HG02885 (cell line): ENCODE measurements around the gene PLA2G6.
A peak's percentile ranks its signal among the peaks of the same experiment; 100 is the strongest.

ENCODE experiments used
- ATAC-seq: cut with Tn5 transposase; IDR thresholded peaks from one replicate; pipeline ENCODE4 v1.9.1; 2021; ENCODE audit warnings: mild to moderate bottlenecking; ENCODE audit not compliant: unreplicated experiment, poor library complexity

Gene PLA2G6, protein sequence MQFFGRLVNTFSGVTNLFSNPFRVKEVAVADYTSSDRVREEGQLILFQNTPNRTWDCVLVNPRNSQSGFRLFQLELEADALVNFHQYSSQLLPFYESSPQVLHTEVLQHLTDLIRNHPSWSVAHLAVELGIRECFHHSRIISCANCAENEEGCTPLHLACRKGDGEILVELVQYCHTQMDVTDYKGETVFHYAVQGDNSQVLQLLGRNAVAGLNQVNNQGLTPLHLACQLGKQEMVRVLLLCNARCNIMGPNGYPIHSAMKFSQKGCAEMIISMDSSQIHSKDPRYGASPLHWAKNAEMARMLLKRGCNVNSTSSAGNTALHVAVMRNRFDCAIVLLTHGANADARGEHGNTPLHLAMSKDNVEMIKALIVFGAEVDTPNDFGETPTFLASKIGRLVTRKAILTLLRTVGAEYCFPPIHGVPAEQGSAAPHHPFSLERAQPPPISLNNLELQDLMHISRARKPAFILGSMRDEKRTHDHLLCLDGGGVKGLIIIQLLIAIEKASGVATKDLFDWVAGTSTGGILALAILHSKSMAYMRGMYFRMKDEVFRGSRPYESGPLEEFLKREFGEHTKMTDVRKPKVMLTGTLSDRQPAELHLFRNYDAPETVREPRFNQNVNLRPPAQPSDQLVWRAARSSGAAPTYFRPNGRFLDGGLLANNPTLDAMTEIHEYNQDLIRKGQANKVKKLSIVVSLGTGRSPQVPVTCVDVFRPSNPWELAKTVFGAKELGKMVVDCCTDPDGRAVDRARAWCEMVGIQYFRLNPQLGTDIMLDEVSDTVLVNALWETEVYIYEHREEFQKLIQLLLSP

DNA sequence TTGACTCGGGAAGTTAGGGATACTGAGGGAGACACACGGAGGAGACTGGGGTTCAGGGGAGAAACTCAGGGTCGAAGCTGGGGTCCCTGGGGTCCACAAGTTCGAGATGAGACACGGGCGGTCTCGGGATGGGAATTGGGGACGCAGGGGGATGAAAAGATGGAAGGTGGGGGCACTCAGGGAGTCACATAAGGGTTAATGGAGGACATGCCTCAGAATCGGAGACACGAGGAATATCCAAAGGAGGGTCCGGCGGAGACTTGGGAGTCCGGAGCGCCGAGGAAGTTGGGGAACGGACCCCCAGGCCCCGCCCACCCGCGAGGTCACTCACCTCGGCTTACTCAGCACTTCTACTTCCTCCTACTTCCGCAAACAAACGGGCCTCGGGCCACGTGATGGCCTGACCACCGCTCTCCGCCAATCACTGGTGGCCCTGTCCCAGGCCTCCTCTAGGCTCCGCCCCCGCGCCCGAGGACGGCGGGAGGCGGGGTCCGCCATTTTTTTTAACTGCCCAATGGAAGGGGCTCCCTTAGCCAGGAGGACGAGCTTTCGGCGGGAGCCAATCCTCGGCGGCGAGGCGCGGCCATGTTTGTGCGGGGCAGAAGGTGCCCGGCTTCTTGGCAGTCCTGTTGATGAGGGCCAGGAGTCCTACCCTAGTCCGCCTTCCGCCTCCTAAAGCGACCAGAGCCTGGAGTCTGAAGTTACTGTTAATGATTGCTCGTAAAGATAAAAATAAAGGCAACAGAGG, at the start of gene PLA2G6:
PLA2G6 (minus strand) TSS at position 378 of the 748 bp plus-strand sequence. CDS start 12,404 bp downstream, outside the sequence.
- peak; percentile 87 for ATAC-seq

DNA sequence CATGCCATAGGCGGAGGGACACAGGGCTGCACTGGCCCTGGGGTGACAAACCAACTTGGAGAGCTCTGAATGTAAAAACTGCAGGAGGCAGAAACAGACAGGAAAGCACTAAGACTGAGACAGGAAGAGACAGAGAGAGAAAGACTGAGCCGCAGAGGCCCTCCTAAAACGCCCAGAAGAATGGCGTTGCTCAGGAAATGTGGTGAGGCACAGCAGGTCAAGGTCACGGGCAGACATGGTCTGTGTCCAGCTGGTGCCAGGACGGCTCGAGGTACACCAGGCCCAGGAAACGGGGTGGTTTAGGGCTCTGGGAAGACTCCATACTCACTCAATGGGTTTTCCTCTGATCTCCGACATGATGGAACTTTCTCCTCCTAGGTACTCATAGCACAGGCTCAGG, 49.3 kb upstream of the PLA2G6 start:
- no peak for ATAC-seq

DNA sequence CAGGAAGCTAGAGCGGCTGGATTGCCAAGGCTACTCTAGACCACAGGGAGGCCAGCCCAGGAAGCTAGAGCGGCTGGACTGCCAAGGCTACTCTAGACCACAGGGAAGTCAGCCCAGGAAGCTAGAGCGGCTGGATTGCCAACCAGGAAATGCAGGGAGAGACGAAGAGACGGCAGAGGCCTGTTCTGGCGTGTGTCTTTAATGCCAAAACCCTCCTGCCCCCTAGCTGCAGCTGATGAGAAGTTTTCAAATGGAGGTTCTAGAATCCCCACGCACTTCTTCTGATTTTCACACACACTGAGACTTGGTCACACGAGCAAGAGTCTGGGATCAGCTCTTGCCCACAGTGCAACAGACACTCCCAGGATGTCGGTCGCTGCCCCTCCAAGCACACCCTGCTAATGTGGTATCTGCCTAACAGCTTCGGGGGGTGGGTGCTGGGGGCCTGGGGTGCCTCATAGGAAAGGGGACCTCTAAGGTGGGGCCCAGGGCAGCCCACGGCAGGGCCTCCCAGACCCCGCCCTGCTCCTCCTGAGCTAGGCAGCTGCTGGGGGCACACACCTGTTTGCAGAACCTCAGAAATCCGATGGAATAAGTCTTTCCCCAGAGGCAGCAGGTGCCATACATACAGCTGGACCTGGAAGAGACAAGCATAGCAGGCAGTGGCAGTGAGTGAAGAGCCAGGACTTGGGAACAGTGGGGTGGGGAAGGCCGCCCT, 48.6 kb upstream of the PLA2G6 start:
- ATAC-seq = no peak

DNA sequence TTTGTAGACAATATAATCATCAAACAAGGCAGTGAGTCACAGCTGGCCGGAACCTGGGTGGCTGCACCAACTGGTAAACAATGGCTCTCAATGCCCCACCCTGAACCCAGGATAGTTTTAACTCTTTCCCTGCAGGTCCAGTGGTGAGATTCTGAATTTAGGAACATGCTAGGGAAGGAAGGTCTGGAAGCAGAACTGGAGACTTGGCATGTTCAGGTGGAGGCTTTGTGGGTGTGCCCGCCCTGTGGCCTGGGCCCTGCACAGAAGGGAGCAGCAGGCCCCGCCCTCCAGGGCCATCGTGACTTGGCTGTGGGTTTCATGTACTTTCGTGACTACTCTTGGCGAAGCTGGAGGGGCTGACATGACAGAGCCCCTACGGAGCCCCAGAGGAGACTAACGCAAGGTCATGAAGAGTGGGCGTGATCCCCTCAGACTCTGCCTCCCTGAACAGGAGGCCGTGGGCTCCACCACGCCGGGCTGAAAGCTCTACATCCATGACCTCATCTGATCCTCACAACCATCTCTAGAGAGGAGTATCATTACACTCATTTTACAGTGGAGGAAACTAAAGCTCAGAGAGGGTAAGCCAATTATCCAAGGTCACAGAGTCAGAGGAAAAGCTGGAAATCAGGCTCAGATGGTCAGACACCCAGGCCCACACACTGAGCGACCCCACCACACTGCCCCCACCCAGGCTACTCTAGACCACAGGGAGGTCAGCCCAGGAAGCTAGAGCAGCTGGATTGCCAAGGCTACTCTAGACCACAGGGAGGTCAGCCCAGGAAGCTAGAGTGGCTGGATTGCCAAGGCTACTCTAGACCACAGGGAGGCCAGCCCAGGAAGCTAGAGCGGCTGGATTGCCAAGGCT, 47.5 kb upstream of the PLA2G6 start:
- ATAC-seq = no peak

DNA sequence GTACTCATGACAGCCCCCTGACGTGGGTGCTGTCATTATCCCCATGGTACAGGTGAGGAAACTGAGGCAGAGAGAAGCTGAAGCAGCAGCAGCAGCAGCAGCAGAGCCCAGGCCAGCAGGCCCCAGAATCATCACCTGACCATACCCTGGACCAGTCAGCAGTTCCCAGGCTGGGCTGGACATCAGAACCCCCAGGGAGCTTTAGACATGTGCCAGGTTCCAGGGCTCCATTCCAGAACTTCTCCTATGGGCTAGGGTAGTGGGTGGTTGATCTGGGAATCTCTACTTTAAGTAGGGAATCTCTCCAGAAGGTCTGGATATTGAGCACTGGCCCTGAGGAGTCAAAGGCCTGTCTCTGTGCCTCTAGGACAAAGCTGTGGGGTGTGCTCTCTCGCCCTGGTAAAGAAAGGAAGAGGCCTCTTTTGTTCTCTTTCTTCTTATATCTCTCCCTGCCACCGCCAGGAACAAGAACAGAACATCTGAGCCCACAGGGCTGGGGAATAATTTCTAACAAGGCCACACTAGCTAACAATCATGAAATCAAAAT, 46.8 kb upstream of the PLA2G6 start:
- no peak for ATAC-seq

DNA sequence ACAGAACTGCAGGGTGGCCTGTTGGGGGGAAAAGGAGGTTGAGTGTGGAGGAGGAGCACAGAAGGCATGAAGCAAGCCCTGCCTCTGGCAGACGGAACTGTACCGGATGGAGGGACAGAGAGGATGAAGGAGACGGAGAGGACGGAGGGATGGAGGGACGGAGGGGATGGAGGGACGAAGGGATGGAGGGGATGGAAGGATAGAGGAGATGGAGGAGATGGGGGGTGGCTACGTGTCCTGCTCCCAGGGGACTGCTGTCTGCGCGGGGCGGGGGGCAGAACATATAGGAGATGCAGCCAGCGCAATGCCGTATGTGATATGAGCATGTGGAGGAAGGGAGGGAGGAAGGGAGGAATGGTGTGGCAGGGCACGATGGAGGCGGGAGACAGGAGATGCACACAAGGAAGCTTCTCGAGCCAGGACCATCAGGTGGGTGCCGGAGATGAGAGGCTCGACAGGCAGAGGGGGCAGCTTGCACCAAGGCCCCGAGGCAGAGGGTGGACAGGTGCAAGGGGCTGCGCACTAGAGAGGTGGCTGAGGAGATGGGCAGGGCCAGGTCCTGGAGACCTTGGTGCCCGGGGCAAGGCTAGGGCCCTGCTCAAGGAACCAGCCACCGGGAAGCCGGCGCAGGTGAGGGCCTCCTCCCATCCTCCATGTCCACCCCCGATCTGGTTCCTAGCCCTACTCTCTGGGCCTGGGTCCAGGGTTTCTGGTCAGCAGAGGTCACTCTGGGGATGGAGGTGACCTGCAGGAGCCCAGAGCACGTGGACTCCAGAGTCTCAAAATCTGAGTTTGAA, 45.4 kb upstream of the PLA2G6 start:
- ATAC-seq = no peak

DNA sequence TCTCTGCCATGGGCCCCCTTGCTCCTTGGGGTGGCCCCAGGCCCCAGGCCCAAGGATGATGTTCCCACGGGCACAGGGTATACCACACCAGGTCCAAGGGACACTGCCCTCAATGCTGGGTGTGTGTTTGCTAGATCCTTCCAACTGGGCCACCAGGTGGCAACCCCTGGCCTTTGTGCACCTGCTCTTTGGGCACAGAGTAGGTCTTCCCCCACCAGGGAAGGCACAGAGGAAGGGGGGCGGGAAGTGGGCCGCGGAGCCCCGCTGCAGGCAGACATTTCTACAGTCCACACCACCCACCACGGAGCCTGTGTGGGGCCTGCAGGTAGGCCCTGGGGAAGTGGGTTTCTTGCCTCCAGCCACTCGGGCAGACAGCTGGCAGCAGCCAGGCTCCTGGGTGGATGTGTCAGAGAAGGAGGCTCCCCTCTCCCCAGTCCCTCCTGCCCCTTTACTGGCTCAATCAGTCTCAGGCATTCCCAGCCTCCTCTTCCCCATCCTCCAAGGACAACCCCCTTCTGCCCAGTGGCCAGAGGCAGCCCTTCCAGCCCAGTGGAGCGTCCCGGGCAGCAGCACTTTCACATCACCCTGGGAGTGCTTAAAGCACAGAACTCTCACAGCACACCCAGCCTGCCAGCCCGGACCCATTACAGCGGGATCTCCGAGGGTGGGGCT, 41.8 kb upstream of the PLA2G6 start:
- no peak for ATAC-seq

DNA sequence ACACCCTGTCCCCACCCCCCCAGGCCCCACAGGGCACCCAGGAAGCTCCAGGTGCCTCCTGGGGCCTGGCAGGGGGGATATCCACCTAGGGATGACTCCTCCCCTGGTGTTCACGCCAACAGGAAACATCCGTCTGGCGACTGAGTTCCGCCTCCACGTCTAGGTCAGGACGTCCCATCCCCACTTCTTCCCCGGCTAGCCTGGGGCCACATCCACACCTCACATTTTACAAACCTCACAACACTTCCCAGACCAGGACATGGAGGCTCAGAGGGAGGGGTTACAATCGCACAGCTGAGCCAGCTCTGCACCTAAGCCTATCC, 41.1 kb upstream of the PLA2G6 start:
- no peak for ATAC-seq

DNA sequence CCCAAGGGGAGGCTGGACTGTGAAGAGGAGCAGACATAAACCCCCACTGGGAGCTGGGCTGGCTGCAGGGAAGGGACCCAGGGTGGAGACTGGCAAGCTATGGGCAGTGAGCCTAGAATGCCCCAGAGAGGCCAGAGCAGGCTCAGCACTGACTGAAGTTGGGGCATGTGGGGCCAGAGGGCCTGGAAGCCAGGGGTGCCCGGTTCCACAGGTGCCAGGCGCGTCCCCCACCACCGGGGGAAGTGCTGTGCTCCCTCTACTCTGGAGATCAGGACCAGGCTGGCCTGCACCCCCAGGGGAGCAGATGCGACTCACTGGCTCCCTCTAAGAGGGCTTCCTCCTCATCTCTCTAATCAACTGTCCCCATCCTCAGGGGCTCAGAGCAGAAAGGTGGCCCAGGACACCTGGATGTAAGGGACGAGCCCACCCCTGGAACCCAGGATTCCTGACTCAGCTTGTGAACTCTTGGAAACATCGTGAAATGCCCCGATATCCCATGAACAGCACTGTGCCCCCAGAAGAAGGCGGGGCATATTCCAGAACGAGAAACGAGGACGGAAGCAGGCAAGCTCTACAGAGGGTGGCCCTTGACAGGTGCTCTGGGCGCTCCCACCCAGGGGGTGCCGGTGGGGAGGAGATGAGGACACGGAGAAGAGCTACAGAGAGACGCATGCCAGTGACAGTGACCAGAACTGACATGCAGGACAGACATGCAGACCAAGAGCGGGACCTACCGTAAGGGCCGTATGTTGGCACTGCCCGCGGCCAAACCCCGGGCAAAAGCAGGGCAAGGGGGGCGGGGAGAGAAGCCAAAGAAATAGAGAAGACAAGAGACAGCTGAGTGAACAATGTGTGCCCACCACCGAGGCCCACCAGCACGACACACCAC, 40.5 kb upstream of the PLA2G6 start:
- no peak for ATAC-seq

DNA sequence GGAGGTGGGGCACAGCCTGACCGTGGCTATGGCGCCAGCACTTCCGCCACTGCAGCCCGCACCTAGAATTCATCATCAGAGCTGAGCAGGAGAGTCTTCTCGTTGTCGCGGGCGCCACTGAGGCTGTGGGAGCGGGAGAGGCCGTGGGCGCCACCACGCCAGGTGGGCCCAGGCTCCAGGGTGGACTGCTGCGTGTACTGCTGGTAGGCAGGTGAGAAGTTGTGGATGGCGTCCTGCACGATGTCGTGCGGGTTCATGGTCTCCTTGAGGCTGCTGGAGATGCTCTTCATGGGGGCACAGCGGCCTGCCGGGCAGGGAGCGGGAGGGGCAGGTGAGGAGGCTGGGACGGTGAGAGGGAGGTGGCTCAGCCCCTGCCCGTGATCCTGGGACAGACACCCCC, 39.8 kb upstream of the PLA2G6 start:
- no peak for ATAC-seq

DNA sequence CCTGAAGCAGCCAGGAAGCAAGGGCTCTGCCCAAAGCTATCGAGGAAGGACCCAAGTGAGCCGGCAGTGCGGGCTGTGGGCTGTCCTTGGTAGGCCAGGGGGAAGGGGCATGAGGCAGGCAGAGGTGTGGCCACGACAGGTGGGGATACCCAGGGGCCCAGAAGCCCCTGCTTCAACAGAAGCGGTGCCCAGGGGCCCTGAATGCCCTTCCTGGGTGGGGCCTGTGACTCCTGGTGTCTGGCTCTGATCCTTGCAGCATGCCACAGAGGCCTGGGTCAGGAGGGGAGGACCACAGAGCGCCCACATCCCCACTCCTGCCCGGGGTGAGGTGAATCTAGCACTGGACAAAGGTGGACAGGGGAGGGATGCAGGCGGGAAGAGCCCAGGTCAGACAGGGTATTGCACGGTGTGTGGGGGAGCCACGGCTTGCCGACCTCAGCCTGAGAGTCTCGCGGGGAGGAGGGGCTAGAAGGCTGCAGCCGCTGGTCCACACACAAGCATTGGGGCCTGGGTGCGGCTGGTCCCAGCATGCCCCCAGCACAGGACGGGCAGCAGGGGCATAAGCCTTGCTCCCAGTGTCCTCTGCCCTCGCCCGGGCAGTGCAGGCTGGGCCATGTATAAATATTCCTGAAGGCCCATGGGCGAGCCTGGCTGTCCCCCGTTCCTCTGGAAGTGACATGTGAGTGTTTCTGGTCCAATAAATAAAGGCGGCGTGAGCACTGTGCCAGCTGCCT, 39.2 kb upstream of the PLA2G6 start:
- ATAC-seq = no peak

DNA sequence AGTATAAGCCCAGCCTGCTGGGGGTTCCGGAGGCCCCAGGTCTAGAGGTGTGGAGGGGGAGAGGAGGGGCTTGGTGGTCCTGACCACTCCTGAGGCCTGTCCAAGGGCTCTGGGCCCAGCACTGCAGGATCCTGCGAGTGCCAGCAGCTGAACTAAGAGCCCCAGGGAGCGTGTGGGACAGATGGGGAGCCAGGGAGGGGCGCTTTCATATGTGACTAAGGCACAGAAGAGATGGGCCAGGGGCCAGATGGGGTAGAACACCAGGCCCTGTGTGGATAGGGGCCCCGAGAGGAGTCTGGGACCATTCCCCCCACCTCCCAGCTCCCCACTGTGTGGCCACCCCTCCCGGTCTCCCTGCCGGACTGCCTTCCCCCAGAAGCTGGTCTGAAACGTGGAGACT, 38.5 kb upstream of the PLA2G6 start:
- no peak for ATAC-seq

DNA sequence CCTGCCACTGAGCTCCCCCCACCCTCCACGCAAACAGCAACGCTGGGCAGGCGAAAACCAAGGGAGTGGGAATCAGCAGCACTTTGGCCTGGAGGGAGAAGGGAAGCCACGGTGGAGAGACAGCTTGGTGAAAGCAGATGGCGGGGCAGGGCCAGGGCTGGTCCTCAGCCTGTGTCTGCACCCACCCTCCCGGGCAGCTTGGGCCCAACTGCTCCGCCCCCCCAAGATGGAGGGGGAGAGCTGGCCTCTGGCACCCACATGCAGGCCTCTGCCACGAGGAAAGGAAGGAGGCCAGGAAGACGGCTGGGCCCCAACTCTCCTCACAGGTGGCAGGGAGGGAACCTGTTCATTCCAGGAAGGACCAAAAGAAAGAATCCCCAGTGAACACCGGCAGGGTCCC, 38.0 kb upstream of the PLA2G6 start:
- no peak for ATAC-seq

DNA sequence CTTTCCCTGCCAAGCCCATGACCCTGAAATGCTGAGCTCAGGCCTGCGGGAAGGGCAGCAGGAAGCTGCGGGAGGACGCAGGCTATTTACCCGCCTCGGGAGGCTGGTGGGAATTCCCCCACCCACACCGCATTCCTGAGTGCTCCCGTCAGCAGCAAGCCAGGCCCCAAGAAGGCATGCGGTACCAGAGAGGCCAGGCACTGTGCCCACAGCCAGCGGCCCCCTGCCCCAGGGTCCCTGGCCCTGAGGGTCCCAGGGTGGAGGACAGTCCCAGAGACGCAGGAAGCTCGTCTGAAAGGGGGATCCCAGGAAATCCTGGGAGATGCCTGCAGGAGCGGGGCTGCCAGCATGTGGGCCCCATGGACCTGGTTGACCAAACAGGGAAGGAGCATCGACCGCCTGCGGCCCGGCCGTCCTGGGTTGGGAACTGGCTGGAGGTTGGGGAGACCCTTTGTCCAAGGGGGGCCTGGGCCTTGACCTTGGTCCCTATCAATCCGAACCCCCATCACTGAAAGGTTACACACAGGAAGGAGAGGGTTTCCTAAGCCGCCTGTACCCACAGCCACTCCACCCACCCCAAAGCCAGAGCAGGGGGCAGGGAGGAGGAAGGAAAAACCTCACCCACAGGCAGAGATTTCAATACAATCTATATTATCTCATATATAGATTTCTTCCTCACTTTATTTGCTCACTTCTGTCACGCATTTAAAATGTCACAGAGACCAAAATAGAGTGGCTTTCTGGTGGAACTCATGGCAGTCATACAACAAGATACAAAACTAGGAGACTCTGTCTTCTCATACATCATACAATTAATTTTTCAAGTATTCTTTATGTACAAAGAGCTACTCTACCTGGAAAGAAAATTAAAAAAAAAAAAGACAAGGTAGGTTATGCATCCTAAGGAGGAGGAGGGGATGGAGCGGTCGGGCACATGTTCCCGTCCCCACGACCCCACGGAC, 37.3 kb upstream of the PLA2G6 start:
- ATAC-seq = no peak
